Measurements from ENCODE around the gene IQGAP3. TPM values are rescaled to one million over a fixed set of nuclear protein-coding genes. Genes with fewer than 3 reads are reported as not detected.

The IQGAP3 gene
- total RNA-seq, 2 donors from 2014 or later, result 1.0 TPM; not detected in 1

- Histone ChIP-seq H3K36me3 (peaks cover 92% of the 10 kb centered on the region), H3K4me1 (peaks cover 0 to 90% of the 10 kb centered on the region in 2 donors), H3K9me3 (no peaks in the 10 kb centered on the region), H3K27me3 (no peaks in the 10 kb centered on the region), H3K4me3 (no peak overlapping the region), H3K27ac (peak overlapping the region; percentile 83 to 85)
- TF ChIP-seq CTCF (IDR thresholded peaks at IDR 0.05), result no peak
- DNase-seq (ENCODE audit: low spot score), result no peak
Measured at GRCh38 chr1:156479093-156480015, 93.0 kb downstream of the IQGAP3 start.

- H3K36me3 ChIP-seq, result peaks cover 99% of the 10 kb centered on the region
- no peak for DNase-seq (ENCODE audit: low spot score)
Measured at GRCh38 chr1:156478250-156478627, 94.1 kb downstream of the IQGAP3 start.

GRCh38 chr1:156477526-156478249 lies 94.7 kb downstream of the IQGAP3 start:
- no peak for DNase-seq (ENCODE audit: low spot score)
- Histone ChIP-seq H3K27ac (peak overlapping the region; percentile 83 to 85), H3K27me3 (no peaks in the 10 kb centered on the region), H3K36me3 (peaks cover 99% of the 10 kb centered on the region), H3K4me1 (peaks cover 0 to 73% of the 10 kb centered on the region in 2 donors), H3K4me3 (no peak overlapping the region), H3K9me3 (no peaks in the 10 kb centered on the region)
- TF ChIP-seq CTCF (IDR thresholded peaks at IDR 0.05), result no peak

More at GRCh38 chr1:156478250-156478627, 94.1 kb downstream of the IQGAP3 start:
- no peak for TF ChIP-seq CTCF (IDR thresholded peaks at IDR 0.05)
- Histone ChIP-seq H3K4me1 (peaks cover 0 to 79% of the 10 kb centered on the region in 2 donors), H3K27ac (peak overlapping the region; percentile 83 to 85), H3K4me3 (no peak overlapping the region), H3K9me3 (no peaks in the 10 kb centered on the region), H3K27me3 (no peaks in the 10 kb centered on the region)

GRCh38 chr1:156476501-156477298 lies 95.7 kb downstream of the IQGAP3 start:
- H3K4me1 ChIP-seq, result peaks cover 0 to 72% of the 10 kb centered on the region in 2 donors
- TF ChIP-seq CTCF (IDR thresholded peaks at IDR 0.05), result no peak
- no peak overlapping the region for H3K4me3 ChIP-seq
- DNase-seq (ENCODE audit: low spot score), result no peak
- peak overlapping the region; percentile 83 to 85 for H3K27ac ChIP-seq
- no peaks in the 10 kb centered on the region for H3K27me3 ChIP-seq
- H3K9me3 ChIP-seq, result no peaks in the 10 kb centered on the region
- H3K36me3 ChIP-seq, result peaks cover 99% of the 10 kb centered on the region
